GM12864 (cell line): ENCODE data around the gene ZBTB38.

Experiments
- DNase-seq: peaks from one replicate; pipeline ENCODE4 v3.0.0-alpha.2; 2011; ENCODE audit warnings: low read depth
- H3K4me3 ChIP-seq: 2 replicates; pipeline ENCODE4 v1.5.1; 2011; ENCODE audit warnings: mild to moderate bottlenecking, low read depth, low read length, control low read depth
- TF ChIP-seq, protein P1 (sequence below): IDR thresholded peaks from 2 replicates; pipeline ENCODE4 v1.5.1; 2011; ENCODE audit warnings: low read depth, mild to moderate bottlenecking, moderate library complexity, low read length, control low read depth, inconsistent platforms; ENCODE audit errors: missing control alignments

The ZBTB38 gene

DNA sequence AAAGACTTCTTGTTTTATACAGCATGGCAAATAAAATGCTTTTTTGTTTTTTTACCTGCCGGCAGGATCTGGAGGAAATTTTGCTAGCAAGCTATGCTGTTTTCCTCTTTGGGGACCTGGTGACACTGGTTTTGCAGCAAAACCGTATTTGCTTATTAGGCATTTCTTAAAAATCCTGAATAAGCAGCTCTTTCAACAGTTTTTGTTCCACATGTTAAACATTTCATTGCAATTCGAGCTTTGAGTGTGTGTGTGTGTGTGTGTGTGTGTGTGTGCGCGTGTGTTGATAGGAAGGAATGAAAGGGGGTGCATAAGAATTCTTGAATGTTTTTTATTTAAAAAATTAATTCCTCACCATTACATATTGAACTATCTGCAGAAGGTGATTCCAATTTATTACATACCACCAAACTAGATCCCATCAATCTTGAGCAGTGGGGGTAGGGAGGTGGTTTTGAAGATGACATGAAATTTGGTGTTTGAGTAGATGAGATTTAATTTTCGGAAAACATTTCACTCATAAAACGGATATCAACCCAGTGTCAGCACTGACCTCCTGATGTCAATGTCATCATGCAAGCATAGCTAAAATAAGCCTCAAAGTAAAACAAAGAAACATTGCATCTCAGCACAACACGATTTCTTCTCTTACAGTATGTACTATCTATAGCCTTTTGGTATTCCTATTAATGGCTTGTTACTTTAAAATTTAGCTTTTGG lies 17.3 kb downstream of the ZBTB38 start:
- H3K4me3 ChIP-seq = peak overlapping the region; percentile 58

DNA sequence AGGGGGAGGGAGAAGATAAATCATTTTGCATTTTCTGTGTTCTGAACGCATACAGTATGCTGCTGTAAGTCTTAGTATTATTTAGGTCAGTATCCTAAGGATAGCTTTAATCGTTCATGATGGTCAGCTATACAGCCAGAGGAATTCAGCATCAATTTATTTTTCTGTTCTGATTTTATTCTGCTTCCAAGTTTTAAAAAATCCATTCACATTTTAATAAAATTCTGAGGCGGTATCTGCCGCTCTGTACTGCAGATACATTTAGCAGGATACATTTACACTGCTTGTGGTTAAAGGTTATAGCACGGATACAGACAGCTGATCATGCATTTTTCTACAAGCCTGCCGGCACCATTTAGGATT lies 17.8 kb downstream of the ZBTB38 start:
- no peak for DNase-seq
- TF ChIP-seq, protein P1, sequence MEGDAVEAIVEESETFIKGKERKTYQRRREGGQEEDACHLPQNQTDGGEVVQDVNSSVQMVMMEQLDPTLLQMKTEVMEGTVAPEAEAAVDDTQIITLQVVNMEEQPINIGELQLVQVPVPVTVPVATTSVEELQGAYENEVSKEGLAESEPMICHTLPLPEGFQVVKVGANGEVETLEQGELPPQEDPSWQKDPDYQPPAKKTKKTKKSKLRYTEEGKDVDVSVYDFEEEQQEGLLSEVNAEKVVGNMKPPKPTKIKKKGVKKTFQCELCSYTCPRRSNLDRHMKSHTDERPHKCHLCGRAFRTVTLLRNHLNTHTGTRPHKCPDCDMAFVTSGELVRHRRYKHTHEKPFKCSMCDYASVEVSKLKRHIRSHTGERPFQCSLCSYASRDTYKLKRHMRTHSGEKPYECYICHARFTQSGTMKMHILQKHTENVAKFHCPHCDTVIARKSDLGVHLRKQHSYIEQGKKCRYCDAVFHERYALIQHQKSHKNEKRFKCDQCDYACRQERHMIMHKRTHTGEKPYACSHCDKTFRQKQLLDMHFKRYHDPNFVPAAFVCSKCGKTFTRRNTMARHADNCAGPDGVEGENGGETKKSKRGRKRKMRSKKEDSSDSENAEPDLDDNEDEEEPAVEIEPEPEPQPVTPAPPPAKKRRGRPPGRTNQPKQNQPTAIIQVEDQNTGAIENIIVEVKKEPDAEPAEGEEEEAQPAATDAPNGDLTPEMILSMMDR = no peak
- H3K4me3 ChIP-seq = peak overlapping the region; percentile 58

More for the DNA sequence above, 17.3 kb downstream of the ZBTB38 start:
- DNase-seq = no peak
- TF ChIP-seq, protein P1 = no peak

DNA sequence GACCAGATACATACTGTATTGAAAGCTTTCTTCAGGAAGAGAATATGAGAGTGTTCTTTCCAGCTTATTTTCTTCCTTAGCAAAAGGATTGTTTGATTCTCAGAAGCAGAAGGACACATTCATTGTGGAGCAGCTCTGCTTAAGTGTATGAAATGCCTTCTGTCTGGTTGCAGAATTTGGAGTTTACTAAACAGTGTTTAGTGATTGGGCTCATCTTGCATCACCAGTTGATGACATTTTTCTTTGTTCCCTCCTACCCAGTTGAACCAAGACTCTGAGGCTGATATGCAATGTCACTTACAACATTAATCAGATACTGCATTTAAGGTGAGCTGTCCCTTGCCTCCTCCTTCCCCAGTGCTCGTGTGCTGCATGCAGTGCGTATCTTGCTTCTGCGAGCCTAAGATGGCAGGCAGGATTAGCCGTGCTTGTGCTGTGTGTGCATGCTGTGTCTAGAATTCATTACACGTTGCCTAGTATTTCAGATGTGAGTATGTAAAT lies 18.4 kb downstream of the ZBTB38 start:
- TF ChIP-seq, protein P1 = no peak
- H3K4me3 ChIP-seq = peak overlapping the region; percentile 58
- DNase-seq = peak; percentile 83

DNA sequence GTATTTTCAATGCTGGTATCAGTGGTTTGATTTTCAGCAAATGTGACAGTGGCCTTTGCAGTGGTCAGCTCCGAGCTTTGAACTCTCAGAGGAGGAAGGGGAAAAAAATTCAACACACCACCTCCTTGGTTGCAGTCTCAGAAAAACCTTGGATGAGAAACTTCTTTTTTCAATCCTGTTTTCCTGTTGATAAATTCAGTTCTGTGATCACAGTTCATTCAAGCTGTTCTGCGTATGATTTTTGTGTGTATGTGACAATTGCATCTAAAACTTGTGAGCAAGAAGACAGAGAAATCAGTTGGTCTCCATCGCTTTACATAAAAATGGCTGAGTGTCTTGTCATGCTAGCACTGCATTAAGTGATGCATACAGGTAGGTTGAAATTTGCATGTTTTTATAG lies 19.2 kb downstream of the ZBTB38 start:
- peak overlapping the region; percentile 58 for H3K4me3 ChIP-seq
- DNase-seq = no peak
- TF ChIP-seq, protein P1 = no peak

DNA sequence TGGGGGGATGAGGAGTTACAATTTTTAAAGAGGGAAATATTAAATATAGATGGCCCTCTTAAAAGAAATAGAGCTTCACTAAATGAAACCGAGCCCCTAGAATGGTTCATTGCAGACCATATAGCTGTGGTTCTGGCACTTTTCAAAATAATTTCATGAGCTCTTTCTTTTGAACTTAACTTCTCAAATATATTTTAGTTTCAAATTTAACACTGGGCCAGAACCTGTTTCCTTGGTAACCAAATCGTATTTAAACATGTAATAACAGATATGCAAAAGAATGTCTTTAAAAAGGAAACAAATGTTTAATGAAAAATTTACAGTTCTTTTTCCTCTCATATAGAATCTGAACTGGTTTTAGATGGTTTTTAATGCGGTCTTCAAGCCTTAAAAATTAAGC lies 20.1 kb downstream of the ZBTB38 start:
- peak overlapping the region; percentile 58 for H3K4me3 ChIP-seq
- TF ChIP-seq, protein P1 = no peak
- DNase-seq = no peak

DNA sequence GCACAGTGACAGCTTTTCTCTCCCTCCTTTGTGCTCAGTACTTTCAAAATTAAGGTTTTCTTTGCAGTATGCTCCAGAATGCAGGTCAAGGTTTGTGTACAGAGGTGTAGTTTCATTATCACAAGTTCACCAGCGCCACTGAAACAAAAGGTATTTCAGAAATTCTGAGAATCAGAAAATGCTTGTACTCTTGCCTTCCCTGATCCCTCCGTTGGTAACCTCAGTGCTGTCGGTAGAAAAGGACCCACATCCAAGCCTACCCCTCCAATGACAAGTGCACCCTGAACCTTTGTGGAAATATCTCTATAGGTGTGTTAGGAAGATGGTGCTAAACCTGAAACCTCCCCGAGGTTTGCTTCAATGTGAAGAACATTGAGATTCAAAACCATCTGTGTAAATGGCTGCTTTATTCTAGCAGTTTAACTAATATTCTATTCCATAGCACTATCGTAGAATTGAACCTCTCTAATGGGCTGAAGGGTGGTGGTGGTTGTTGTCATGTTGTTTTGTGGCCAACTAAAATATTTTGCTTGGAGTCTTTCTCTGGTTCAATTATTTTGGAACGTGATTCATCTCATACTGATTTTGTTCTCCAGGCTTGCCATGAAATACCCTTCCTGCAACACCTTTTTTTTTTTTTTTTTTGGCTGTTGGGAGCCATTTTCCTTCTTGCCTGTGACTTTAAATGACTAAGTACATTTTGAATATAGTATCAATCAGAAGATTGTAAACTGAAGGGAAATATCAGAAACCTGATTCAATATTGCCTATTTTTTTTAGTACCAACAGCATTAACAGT lies 20.7 kb downstream of the ZBTB38 start:
- TF ChIP-seq, protein P1 = no peak
- H3K4me3 ChIP-seq = peak overlapping the region; percentile 58

More for the DNA sequence above, 20.7 kb downstream of the ZBTB38 start:
- DNase-seq = no peak
